ENCODE measurements around the gene ATP6V0B. TPM values are rescaled to one million over a fixed set of nuclear protein-coding genes. Genes with fewer than 3 reads are reported as not detected.

The ATP6V0B gene
- total RNA-seq, 4 donors from 2014 or later: 71.2 to 229 (median 106) TPM

GRCh38 chr1:43970911-43971310 lies 3.8 kb upstream of the ATP6V0B start:
- TF ChIP-seq CTCF (IDR thresholded peaks at IDR 0.05; ENCODE audit: low read depth): no peak

- TF ChIP-seq CTCF (IDR thresholded peaks at IDR 0.05; ENCODE audit: low read depth): no peak
Measured at GRCh38 chr1:43971336-43971980, 3.3 kb upstream of the ATP6V0B start.

GRCh38 chr1:43973981-43974442 lies 748 bp upstream of the ATP6V0B start:
- no peak for TF ChIP-seq CTCF (IDR thresholded peaks at IDR 0.05; ENCODE audit: low read depth)

- no peak for TF ChIP-seq CTCF (IDR thresholded peaks at IDR 0.05; ENCODE audit: low read depth)
Measured at GRCh38 chr1:43975249-43975961, 645 bp downstream of the ATP6V0B start.

GRCh38 chr1:43976045-43976444 lies 1.3 kb downstream of the ATP6V0B start:
- no peak for TF ChIP-seq CTCF (IDR thresholded peaks at IDR 0.05; ENCODE audit: low read depth)

GRCh38 chr1:43976890-43977289 lies 2.1 kb downstream of the ATP6V0B start:
- no peak for TF ChIP-seq CTCF (IDR thresholded peaks at IDR 0.05; ENCODE audit: low read depth)

- no peak for TF ChIP-seq CTCF (IDR thresholded peaks at IDR 0.05; ENCODE audit: low read depth)
Measured at GRCh38 chr1:43977376-43978263, 2.9 kb downstream of the ATP6V0B start.

All from subcutaneous adipose tissue (tissue), 4 donors.